Type B pancreatic cell (in vitro differentiated cells): Measurements from ENCODE around the gene SH3GL1. TPM values are rescaled to one million over a fixed set of nuclear protein-coding genes. Genes with fewer than 3 reads are reported as not detected.

Source experiments
- DNase-seq: peaks from one replicate; pipeline ENCODE4 v3.0.0; 2021; ENCODE audit warnings: mixed read lengths; ENCODE audit not compliant: unreplicated experiment; ENCODE audit errors: extremely low spot score
- H3K27ac Mint-ChIP-seq: 2 replicates; pipeline ENCODE4 v1.8.0; 2021; ENCODE audit warnings: mild to moderate bottlenecking, mixed read lengths
- H3K27me3 Mint-ChIP-seq: 2 replicates; pipeline ENCODE4 v1.8.0; 2021; ENCODE audit warnings: mixed read lengths
- H3K36me3 Mint-ChIP-seq: 2 replicates; pipeline ENCODE4 v1.8.0; 2021; ENCODE audit warnings: mixed read lengths
- H3K4me1 Mint-ChIP-seq: one replicate; pipeline ENCODE4 v1.8.0; 2021; ENCODE audit warnings: mixed read lengths; ENCODE audit not compliant: unreplicated experiment
- H3K4me3 Mint-ChIP-seq: 2 replicates; pipeline ENCODE4 v1.8.0; 2021; ENCODE audit warnings: mild to moderate bottlenecking, mixed read lengths
- H3K9me3 Mint-ChIP-seq: 2 replicates; pipeline ENCODE4 v1.8.0; 2021; ENCODE audit warnings: mixed read lengths
- total RNA-seq: library from RNA; stranded (reverse); gene quantifications from 2 replicates; pipeline ENCODE4 v1.2.1, GENCODE V29; 2021; ENCODE audit warnings: low replicate concordance
- TF ChIP-seq, protein P1 (sequence below): fragments of 200-600 bp; sonication (generic); conservative IDR thresholded peaks from 2 replicates; pipeline ENCODE4 v1.5.0; 2021; ENCODE audit warnings: antibody characterized with exemption, mild to moderate bottlenecking

The SH3GL1 gene
- total RNA-seq, 1 donor from 2014 or later: 74.4 TPM

DNA sequence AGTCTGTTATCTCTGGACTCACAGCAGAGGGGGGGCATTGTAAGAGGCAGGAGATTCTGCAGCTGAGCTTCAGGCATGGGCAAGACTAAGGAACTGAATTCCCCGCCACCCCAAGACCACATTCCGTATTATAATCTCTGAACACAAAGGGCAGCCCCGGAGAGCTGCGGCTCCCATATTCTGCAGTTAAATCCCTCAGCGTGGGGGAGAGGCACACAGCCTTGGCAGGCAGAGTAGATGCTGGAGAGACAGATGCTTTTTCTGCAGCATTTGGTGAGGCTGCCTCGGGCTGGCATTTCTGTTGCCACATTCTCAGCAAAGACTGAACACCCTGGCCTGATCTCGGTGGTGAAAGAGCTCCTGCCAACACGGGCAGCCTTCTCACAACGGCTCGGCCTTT, 15.0 kb upstream of the SH3GL1 start:
- peaks cover 6% of the 10 kb centered on the region for H3K36me3 Mint-ChIP-seq

DNA sequence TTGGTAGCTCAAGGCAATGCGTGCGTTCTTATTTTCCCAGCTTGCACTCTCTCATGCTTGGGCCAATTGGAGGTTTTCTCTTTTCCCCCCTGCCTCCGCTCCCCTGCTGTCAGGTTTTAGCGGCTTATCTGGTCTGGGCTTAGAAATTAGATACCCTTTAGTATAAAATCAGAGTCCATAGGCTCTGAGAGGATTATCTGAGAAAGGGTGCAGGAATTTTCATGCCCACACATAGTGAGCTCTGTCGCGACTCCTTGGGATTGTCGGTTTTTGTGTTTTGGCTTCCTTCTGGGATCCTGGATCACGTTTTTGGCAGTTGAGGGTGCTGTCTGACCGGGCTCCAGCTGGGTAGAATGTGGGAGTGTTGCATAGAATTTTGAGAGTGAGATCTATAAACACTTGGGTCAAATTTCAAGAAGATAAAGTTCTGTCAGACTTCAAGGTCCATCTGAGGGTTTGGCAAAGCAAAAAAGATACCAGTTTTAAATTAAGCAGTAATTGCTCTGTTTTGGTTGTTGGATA, 14.5 kb upstream of the SH3GL1 start:
- no peaks in the 10 kb centered on the region for H3K9me3 Mint-ChIP-seq
- H3K27ac Mint-ChIP-seq: no peak overlapping the region
- no peak overlapping the region for H3K4me3 Mint-ChIP-seq
- H3K4me1 Mint-ChIP-seq: peaks cover 11% of the 10 kb centered on the region
- DNase-seq: no peak
- H3K36me3 Mint-ChIP-seq: peaks cover 6% of the 10 kb centered on the region
- no peaks in the 10 kb centered on the region for H3K27me3 Mint-ChIP-seq
- TF ChIP-seq, protein P1, sequence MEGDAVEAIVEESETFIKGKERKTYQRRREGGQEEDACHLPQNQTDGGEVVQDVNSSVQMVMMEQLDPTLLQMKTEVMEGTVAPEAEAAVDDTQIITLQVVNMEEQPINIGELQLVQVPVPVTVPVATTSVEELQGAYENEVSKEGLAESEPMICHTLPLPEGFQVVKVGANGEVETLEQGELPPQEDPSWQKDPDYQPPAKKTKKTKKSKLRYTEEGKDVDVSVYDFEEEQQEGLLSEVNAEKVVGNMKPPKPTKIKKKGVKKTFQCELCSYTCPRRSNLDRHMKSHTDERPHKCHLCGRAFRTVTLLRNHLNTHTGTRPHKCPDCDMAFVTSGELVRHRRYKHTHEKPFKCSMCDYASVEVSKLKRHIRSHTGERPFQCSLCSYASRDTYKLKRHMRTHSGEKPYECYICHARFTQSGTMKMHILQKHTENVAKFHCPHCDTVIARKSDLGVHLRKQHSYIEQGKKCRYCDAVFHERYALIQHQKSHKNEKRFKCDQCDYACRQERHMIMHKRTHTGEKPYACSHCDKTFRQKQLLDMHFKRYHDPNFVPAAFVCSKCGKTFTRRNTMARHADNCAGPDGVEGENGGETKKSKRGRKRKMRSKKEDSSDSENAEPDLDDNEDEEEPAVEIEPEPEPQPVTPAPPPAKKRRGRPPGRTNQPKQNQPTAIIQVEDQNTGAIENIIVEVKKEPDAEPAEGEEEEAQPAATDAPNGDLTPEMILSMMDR: no peak

More for the DNA sequence above, 15.0 kb upstream of the SH3GL1 start:
- no peaks in the 10 kb centered on the region for H3K9me3 Mint-ChIP-seq
- peaks cover 11% of the 10 kb centered on the region for H3K4me1 Mint-ChIP-seq
- H3K4me3 Mint-ChIP-seq: no peak overlapping the region
- H3K27me3 Mint-ChIP-seq: no peaks in the 10 kb centered on the region
- H3K27ac Mint-ChIP-seq: no peak overlapping the region
- DNase-seq: no peak
- TF ChIP-seq, protein P1: no peak

- peaks cover 6% of the 10 kb centered on the region for H3K36me3 Mint-ChIP-seq
- peaks cover 11% of the 10 kb centered on the region for H3K4me1 Mint-ChIP-seq
- TF ChIP-seq, protein P1: no peak
- no peak overlapping the region for H3K4me3 Mint-ChIP-seq
- no peaks in the 10 kb centered on the region for H3K9me3 Mint-ChIP-seq
- H3K27me3 Mint-ChIP-seq: no peaks in the 10 kb centered on the region
- no peak for DNase-seq
- no peak overlapping the region for H3K27ac Mint-ChIP-seq
These were observed 13.9 kb upstream of the SH3GL1 start for GRCh38 chr19:4414144-4414799.

GRCh38 chr19:4413588-4413987, 13.2 kb upstream of the SH3GL1 start:
- H3K27ac Mint-ChIP-seq: no peak overlapping the region
- H3K4me1 Mint-ChIP-seq: peaks cover 11% of the 10 kb centered on the region
- no peaks in the 10 kb centered on the region for H3K9me3 Mint-ChIP-seq
- H3K4me3 Mint-ChIP-seq: no peak overlapping the region
- TF ChIP-seq, protein P1: no peak
- H3K36me3 Mint-ChIP-seq: peaks cover 6% of the 10 kb centered on the region
- DNase-seq: no peak
- no peaks in the 10 kb centered on the region for H3K27me3 Mint-ChIP-seq

GRCh38 chr19:4409123-4409933, 9.0 kb upstream of the SH3GL1 start:
- Mint-ChIP-seq H3K27ac (no peak overlapping the region), H3K4me3 (no peak overlapping the region), H3K27me3 (no peaks in the 10 kb centered on the region), H3K9me3 (no peaks in the 10 kb centered on the region), H3K36me3 (peaks cover 6% of the 10 kb centered on the region), H3K4me1 (peaks cover 8% of the 10 kb centered on the region)
- DNase-seq: no peak
- TF ChIP-seq, protein P1: no peak
